ENCODE measurements around the gene MT1E. TPM values are rescaled to one million over a fixed set of nuclear protein-coding genes. Genes with fewer than 3 reads are reported as not detected.
"Not testable (repeated sequence)": the region's sequence is repeated elsewhere in the genome, so short reads cannot be mapped to it uniquely, and the experiment has no call there.

The MT1E gene
- total RNA-seq (2014; rRNA removed; shearing (Covaris generic)): 22.3 and 35.8 TPM in 2 replicates

DNA sequence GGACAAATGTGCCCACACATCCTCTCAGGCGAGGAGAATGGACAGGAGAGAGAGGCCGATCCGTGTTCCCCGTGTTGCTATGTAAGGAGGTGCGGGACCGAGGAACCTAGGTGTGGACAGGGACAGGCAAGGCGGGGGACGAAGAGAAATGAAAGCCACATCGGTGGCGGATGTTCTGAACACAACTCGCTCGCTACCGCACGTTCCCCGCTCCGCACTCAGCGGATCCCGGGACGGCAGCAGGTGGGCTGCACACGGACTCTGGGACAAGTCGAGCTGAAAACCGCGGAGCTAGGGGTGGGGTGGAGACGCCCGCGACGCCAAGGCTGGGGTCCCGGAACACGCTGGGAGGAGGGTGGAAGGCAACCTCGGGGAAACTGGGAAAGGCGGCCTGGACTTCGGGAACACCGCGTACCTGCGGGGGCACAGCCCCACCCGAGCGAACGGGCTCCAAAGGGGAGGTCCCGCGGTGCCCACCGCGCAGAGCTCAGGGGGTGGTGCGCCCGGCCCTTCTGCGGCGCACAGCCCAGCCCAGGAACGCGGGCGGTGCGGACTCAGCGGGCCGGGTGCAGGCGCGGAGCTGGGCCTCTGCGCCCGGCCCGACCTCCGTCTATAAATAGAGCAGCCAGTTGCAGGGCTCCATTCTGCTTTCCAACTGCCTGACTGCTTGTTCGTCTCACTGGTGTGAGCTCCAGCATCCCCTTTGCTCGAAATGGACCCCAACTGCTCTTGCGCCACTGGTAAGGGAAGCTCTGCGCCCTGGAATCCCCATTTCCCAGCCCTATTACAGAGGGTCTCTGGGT lies at the start of gene MT1E:
Gene MT1E (plus strand): TSS at position 642 of the 803 bp plus-strand sequence. CDS start 71 bp downstream, at position 713.
- DNase-seq: peak; percentile 85
- Histone ChIP-seq H3K27me3 (ENCODE audit: control insufficient read depth, insufficient read depth, low read length) (peaks cover 70% of the 10 kb centered on the region), H3K36me3 (replicated peaks; ENCODE audit: control insufficient read depth, insufficient read depth, low read length) (no peaks in the 10 kb centered on the region), H3K4me3 (ENCODE audit: insufficient read depth, low read depth, low read length) (peak within 1 kb of the TSS; percentile 48)

DNA sequence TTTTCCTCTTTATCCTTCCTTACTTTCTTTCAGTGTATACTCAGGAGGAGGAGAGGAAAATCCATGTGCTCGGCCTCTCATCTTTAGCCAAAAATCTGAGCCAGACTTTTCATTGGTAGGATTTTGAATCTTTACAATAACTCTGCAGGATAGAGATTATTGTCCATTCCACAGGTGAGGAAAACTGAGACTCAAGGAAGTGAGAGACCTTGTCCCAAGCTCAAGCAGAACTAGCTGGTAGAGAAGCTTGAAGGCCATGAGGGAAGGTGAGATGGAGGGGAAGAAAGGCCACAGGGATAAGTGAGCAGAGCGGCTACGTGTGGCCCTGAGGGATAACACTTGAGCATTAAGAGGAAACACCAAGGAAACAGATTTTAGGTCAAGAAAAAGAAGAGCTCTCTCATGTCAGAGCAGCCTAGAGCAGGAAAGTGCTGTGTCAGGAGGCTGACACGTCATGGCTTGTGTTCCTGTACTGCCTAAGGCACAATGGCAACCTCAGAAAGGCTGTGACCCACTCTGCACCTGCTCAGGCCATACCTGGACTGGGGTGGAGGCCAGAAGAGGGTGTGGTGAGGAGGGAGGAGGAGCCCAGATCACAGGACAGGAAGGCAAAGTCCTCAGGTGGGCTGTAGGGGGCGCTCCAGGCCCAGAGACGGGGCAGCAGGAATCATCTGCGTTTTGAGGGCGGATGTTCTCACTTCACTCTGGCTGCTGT lies 48.8 kb upstream of the MT1E start:
- no peak overlapping the region for H3K4me3 ChIP-seq (ENCODE audit: insufficient read depth, low read depth, low read length)
- DNase-seq: peak; percentile 87
- H3K36me3 ChIP-seq (replicated peaks; ENCODE audit: control insufficient read depth, insufficient read depth, low read length): no peaks in the 10 kb centered on the region
- H3K27me3 ChIP-seq (ENCODE audit: control insufficient read depth, insufficient read depth, low read length): no peaks in the 10 kb centered on the region

DNA sequence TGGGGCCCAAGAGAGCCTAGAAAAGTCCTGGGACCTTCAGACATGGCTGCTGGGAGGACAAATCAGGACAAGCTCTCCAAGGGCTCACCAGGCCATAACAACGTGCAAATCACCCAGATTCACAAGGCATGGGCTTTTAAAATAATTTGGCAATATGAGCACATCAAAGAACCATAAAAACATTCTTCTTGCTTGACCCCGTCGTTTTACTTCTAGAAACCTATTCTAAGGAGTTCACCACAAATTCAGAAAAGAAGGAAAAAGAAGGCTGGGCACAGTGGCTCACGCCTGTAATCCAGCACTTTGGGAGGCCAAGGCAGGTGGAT lies 48.3 kb upstream of the MT1E start:
- Histone ChIP-seq H3K4me3 (ENCODE audit: insufficient read depth, low read depth, low read length) (no peak overlapping the region), H3K36me3 (replicated peaks; ENCODE audit: control insufficient read depth, insufficient read depth, low read length) (no peaks in the 10 kb centered on the region), H3K27me3 (ENCODE audit: control insufficient read depth, insufficient read depth, low read length) (no peaks in the 10 kb centered on the region)
- no peak for DNase-seq

DNA sequence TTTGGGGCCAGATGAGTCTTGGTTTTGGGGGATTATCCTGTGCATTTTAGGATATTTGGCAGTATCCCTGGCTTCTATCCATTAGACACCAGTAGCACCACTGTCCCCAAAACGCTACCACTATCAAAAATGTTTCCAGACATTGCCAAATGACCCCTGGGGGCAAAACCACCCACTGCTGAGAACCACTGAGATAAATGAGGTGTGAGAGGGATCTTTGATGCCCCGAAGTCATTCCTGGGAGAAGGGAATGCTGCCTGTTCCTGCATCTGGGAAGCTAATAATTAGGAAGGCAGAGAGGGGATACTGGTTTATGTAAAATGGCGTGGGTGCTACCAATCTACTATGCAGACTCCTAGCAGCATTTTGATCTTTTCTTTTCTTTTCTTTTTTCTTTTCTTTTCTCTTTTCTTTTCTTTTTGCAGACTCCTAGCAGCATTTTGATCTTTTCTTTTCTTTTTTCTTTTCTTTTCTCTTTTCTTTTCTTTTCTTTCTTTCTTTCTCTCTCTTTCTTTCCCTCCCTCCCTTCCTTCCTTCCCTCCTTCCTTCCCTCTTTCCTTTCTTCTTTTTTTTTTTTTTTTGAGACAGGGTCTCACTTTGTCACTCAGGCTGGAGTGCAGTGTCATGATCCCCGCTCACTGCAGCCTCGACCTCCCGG lies 45.1 kb upstream of the MT1E start:
- DNase-seq: no peak
- H3K4me3 ChIP-seq (ENCODE audit: insufficient read depth, low read depth, low read length): no peak overlapping the region
- 0 out of 2 replicates have a peak, but pooled peaks cover 2% of the 10 kb centered on the region for H3K27me3 ChIP-seq (ENCODE audit: control insufficient read depth, insufficient read depth, low read length)
- H3K36me3 ChIP-seq (replicated peaks; ENCODE audit: control insufficient read depth, insufficient read depth, low read length): no peaks in the 10 kb centered on the region

DNA sequence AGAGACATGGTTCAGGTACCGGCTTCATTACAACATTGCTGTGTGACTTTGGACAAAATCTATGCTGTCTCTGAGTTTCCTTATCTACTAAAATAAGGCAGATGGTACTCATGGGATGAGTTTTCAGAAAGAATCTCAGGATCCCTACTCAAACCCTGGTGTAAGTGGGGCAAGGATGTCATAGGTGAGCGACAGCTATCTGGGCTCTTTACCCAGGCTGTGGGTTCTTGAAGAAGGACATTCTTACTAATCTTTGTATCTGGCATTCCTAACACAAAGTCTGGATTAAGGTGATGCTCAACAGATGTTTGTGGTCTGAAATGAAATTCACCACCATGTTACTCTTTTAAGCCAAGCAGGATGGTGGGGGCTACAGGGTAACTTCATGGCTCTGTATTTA lies 42.7 kb upstream of the MT1E start:
- peaks cover 11% of the 10 kb centered on the region for H3K27me3 ChIP-seq (ENCODE audit: control insufficient read depth, insufficient read depth, low read length)
- DNase-seq; H3K4me3 ChIP-seq (ENCODE audit: insufficient read depth, low read depth, low read length); H3K36me3 ChIP-seq (replicated peaks; ENCODE audit: control insufficient read depth, insufficient read depth, low read length): not testable (repeated sequence)

DNA sequence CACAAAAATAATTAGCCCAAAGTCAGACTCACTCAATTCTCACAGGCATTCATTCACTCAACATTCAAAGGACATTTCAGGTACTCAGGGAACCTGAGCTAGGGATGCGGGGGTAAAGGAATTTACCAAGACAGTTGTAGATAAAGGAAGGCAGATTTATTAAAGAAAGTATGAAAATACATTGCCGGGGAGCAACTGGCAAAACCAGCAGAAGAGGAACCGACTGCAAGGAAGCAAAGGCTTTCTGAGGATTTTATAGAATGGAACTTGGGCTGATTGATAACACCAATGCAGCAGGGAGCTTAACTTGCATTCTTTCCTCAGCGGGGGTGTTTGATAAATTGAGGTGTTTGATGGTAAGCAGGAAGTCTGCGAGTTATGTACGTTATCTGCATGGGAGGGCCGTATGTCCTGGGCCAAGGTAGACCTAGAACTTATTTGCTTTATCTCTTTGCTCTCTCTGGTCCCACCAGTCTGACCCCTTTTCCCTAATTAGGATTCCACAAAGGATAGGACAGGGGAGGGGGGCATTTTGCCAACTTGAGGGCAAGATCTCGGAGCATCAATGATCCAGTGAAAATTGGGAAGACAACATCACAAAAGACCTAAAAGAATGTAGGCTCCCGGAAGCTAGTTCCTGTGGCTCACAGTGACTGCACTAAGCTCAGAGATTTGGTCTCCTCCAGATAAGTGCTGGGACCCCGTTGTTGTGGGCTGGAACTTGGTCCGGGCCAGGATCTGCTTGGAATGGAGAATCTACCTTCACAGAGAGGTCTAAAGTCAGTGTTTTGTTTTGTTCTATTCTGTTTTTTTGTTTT lies 42.0 kb upstream of the MT1E start:
- Histone ChIP-seq H3K36me3 (replicated peaks; ENCODE audit: control insufficient read depth, insufficient read depth, low read length) (no peaks in the 10 kb centered on the region), H3K4me3 (ENCODE audit: insufficient read depth, low read depth, low read length) (no peak overlapping the region), H3K27me3 (ENCODE audit: control insufficient read depth, insufficient read depth, low read length) (peaks cover 18% of the 10 kb centered on the region)
- no peak for DNase-seq

DNA sequence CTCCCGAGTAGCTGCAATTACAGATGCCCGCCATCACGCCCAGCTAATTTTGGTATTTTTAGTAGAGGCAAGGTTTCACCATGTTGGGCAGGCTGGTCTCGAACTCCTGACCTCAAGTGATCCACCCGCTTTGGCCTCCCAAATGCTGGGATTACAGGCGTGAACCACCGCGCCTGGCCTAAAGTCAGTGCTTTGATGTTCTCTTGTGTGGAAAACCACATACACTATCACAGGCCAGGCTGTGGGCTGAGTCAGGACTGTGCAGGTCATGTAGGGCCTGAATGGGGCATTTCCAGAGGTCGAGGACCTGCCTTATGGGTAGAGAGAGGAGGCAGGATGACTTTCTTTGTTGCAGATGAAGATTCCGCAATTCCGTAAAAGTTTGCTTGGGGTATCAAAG lies 41.3 kb upstream of the MT1E start:
- Histone ChIP-seq H3K4me3 (ENCODE audit: insufficient read depth, low read depth, low read length) (no peak overlapping the region), H3K27me3 (ENCODE audit: control insufficient read depth, insufficient read depth, low read length) (peaks cover 25% of the 10 kb centered on the region), H3K36me3 (replicated peaks; ENCODE audit: control insufficient read depth, insufficient read depth, low read length) (no peaks in the 10 kb centered on the region)
- DNase-seq: no peak

DNA sequence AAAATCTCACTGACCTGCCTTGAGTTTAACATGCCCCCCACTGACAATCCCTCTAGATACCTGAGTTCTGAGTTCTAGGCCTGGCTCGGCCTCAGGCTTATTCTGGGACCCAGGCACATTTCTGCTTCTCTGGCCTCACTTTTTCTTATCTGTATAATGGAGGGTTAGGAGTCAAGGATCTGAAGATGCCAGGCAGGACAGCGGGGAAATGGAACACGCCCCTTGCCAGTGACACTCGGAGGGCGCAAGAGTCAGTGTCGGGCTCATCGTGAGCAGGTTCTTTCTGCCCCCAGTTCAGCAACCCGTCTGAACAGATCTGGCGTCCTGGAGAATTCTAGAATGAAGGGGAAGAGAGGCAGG lies 36.8 kb upstream of the MT1E start:
- H3K4me3 ChIP-seq (ENCODE audit: insufficient read depth, low read depth, low read length): peak overlapping the region; percentile 37
- H3K36me3 ChIP-seq (replicated peaks; ENCODE audit: control insufficient read depth, insufficient read depth, low read length): no peaks in the 10 kb centered on the region
- H3K27me3 ChIP-seq (ENCODE audit: control insufficient read depth, insufficient read depth, low read length): peaks cover 48% of the 10 kb centered on the region
- DNase-seq: no peak

DNA sequence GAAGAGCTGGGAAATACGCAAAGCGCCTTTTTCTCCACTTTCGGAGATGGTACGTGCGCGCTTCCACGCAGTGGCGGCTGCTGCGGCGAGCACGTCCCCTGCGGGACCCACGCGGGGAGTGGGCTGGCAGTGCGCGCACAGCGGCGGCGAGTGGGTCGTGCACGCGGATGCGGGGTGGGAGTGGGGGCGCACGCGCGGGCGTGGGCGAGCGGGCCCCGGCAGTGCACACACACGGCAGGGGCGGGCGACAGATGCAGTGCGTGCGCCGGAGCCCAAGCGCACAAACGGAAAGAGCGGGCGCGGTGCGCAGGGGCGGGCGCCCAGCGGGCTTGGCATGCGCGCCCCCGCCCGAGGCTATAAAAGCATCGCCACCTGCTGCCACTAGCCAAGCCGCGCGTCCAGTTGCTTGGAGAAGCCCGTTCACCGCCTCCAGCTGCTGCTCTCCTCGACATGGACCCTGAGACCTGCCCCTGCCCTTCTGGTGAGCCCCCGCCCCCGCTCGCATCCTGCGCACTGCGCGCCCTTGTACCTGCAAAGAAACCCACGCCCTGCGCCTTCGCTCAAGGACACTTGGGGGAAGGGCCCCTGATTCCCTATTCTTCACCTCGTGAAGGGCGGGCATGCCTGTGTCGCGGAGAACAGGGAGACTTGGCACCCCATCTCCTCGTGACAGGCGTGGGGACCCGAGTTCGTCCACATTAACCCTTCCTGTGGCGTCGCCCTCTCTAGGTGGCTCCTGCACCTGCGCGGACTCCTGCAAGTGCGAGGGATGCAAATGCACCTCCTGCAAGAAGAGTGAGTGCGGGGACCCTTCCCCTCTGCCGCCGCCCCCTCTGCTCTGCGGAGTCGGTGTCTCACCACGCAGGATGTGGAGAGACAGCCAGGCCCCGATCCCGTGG lies 36.2 kb upstream of the MT1E start, which contains the start of gene MT3:
Gene MT3 (plus strand): TSS at position 388 of the 899 bp plus-strand sequence. CDS start 63 bp downstream, at position 451.
- H3K27me3 ChIP-seq (ENCODE audit: control insufficient read depth, insufficient read depth, low read length): peaks cover 47% of the 10 kb centered on the region
- no peaks in the 10 kb centered on the region for H3K36me3 ChIP-seq (replicated peaks; ENCODE audit: control insufficient read depth, insufficient read depth, low read length)
- DNase-seq: peak; percentile 88
- H3K4me3 ChIP-seq (ENCODE audit: insufficient read depth, low read depth, low read length): peak within 1 kb of the TSS; percentile 37

DNA sequence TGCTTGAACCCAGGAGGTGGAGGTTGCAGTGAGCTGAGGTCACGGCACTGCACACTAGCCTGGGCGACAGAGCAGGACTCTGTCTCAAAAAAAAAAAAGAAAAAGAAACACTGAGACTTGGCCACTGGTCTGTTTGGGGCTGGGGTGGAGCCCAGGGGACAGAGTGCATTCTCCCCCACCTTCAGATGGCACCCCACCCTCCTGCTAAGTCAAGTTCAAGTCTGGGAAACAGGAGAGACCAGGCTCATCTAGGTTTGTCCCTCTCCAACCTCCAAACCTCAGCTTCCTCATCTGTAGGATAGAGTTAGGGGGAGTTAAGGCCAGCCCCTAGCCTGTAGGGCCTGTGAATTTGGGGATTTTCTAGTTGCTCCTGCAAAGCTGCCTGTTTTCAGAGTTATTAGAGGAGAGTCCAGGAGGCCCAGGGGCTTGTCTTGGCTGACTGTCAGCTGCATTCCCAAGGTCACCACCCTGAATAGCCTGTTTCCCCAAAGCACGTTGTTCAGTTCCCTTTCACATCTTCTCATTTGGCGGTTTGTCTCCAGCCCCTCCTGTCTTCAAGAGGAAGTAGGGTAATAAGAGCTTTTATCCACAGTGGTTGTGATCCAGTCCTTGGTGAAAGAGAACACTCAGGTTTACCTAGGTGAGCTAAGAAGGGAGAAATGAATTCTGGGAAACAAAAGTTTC lies 34.1 kb upstream of the MT1E start:
- Histone ChIP-seq H3K4me3 (ENCODE audit: insufficient read depth, low read depth, low read length) (no peak overlapping the region), H3K27me3 (ENCODE audit: control insufficient read depth, insufficient read depth, low read length) (peaks cover 45% of the 10 kb centered on the region), H3K36me3 (replicated peaks; ENCODE audit: control insufficient read depth, insufficient read depth, low read length) (no peaks in the 10 kb centered on the region)
- DNase-seq: no peak

DNA sequence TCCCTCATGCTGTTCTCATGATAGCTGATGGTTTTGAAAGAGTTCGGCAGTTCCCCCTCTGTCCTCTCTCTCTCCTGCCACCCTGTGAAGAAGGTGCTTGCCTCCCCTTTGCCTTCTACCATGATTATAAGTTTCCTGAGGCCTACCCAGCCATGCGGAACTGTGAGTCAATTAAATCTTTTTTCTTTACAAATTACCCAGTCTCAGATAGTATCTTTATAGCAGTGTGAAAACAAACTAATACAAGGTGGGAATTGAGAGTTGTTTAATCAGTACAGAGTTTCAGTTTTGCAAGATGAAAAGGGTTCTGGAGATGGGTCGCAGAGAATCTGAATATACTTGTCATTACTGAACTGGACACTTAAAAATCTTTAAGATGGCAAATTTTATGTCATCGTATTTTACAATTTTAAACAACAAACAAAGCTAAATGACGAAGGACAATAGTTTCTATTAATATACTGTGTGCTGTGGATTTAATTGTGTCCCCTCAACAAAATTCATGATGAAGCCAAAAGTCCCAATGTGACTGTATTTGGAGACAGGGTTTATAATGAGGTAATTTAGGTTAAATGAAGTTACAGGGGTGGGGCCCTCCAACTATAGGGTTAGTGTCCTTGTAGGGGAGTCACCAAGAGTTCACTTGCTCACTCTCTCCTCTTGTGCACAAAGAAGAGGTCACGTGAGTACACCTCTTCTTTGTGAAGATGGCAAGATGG lies 31.8 kb upstream of the MT1E start:
- Histone ChIP-seq H3K36me3 (replicated peaks; ENCODE audit: control insufficient read depth, insufficient read depth, low read length) (no peaks in the 10 kb centered on the region), H3K4me3 (ENCODE audit: insufficient read depth, low read depth, low read length) (no peak overlapping the region), H3K27me3 (ENCODE audit: control insufficient read depth, insufficient read depth, low read length) (peaks cover 29% of the 10 kb centered on the region)
- DNase-seq: no peak

DNA sequence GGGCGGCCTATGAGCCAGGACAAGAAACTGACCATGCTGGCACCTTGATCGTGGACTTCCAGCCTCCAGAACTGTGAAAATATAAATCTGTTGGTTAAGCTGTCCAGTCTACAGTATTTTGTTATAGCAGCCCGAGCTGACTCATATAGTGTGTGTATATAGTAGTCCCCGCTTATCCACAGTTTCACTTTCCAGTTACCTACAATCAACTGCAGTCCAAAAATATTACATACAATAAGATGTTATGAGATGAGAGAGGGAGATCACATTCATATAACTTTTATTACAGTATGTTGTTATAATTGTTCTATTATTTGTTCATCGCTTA lies 31.3 kb upstream of the MT1E start:
- no peak for DNase-seq
- Histone ChIP-seq H3K4me3 (ENCODE audit: insufficient read depth, low read depth, low read length) (no peak overlapping the region), H3K36me3 (replicated peaks; ENCODE audit: control insufficient read depth, insufficient read depth, low read length) (no peaks in the 10 kb centered on the region), H3K27me3 (ENCODE audit: control insufficient read depth, insufficient read depth, low read length) (peaks cover 24% of the 10 kb centered on the region)
